Thyroid gland (tissue), 4 donors: ENCODE data around the gene KIF17. TPM values are rescaled to one million over a fixed set of nuclear protein-coding genes. Genes with fewer than 3 reads are reported as not detected.

ENCODE experiments used
- DNase-seq, 2 donors: peaks; one replicate each; pipeline ENCODE4 v3.0.0-alpha.2; 2019
- H3K27ac ChIP-seq, 3 donors: fragments of 200-600 bp; sonication (generic); 1 replicate in 2 of 3; 2 replicates in 1 of 3; pipeline ENCODE4 v1.5.1; 2016 to 2019; ENCODE audit warnings: mild to moderate bottlenecking in 1 of 3, moderate library complexity in 1 of 3
- H3K27me3 ChIP-seq: fragments of 200-600 bp; sonication (generic); one replicate; pipeline ENCODE4 v1.5.1; 2019
- H3K36me3 ChIP-seq, 2 donors: fragments of 200-600 bp; sonication (generic); one replicate each; pipeline ENCODE4 v1.5.1; 2016 to 2019
- H3K4me1 ChIP-seq, 2 donors: fragments of 200-600 bp; sonication (generic); one replicate each; pipeline ENCODE4 v1.5.1; 2017 to 2019
- H3K4me3 ChIP-seq, 3 donors: fragments of 200-600 bp; sonication (generic); replicated peaks in 1 of 3; 1 replicate in 2 of 3; 2 replicates in 1 of 3; pipeline ENCODE4 v1.5.1; 2016; ENCODE audit warnings: mild to moderate bottlenecking in 1 of 3
- H3K9me3 ChIP-seq: fragments of 200-600 bp; sonication (generic); one replicate; pipeline ENCODE4 v1.5.1; 2017
- POLR2A ChIP-seq, 2 donors: fragments of 450-650 bp; IDR thresholded peaks; one replicate each; pipeline ENCODE4 v1.6.1; 2017; ENCODE audit warnings: antibody characterized with exemption in 2 of 2, mild to moderate bottlenecking in 2 of 2, moderate library complexity in 1 of 2
- WGBS, 2 donors: methylation state at CpG; one replicate each; pipeline ENCODE4 v1.1.5; 2017; 5-methylcytosine and 5-hydroxymethylcytosine counted together
- intact Hi-C: fragments of 100-400 bp; cut with DNase I; formaldehyde crosslinking; loops from one replicate; pipeline ENCODE4 v1.15.1; 2023
- total RNA-seq, 4 donors: library from RNA; depleted of rRNA; stranded (reverse); fragments of >200 nt; gene quantifications; one replicate each; pipeline ENCODE4 v1.2.3, GENCODE V29; 2016
- TF ChIP-seq, protein P1 (sequence below), 6 experiments: fragments of 200-600 bp in 3 of 6; fragments of 450-650 bp in 3 of 6; sonication (generic) in 3 of 6; IDR thresholded peaks; one replicate each; pipeline ENCODE4 v1.5.1; 2016 to 2019; ENCODE audit warnings: antibody characterized with exemption in 6 of 6, mild to moderate bottlenecking in 2 of 6, inconsistent platforms in 1 of 6, moderate library complexity in 1 of 6

Gene KIF17
- total RNA-seq, 4 donors from 2014 or later = 7.5 to 11.5 (median 8.6) TPM

DNA sequence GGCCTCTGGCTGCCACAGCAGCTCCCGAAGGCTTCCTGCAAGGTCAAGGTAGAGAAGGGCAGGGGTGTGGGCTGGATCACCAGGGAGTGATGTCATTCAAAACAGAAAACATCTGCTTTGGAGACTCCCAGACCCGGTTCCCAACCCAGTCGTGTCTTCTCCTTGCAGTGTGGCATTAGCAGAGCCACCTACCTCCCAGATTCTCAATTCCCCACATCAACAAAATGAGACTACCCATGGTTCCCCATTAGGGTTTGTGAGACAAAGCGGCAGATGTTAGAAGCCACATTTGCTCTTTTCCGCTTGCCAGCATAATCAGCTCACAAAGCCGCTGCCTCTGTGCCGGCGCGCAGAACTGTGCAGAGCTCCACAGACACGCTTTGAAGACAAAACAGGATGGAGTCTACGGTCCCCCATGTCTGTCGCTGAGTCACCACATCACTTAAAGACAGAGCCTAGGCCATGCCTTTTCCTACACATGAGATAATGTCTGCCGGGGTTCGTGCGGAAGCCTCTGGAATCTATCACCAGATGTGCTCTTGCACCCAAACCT is 12.5 kb downstream of the KIF17 start:
- no peaks in the 10 kb centered on the region for H3K9me3 ChIP-seq
- H3K4me1 ChIP-seq = no peaks in the 10 kb centered on the region
- WGBS, 2 donors = 89 to 90% methylated on average over 14 to 15 of the region's 15 CpGs
- H3K27ac ChIP-seq = no peak overlapping the region
- intact Hi-C loops = no loop called here
- no peak for DNase-seq
- TF ChIP-seq, protein P1, sequence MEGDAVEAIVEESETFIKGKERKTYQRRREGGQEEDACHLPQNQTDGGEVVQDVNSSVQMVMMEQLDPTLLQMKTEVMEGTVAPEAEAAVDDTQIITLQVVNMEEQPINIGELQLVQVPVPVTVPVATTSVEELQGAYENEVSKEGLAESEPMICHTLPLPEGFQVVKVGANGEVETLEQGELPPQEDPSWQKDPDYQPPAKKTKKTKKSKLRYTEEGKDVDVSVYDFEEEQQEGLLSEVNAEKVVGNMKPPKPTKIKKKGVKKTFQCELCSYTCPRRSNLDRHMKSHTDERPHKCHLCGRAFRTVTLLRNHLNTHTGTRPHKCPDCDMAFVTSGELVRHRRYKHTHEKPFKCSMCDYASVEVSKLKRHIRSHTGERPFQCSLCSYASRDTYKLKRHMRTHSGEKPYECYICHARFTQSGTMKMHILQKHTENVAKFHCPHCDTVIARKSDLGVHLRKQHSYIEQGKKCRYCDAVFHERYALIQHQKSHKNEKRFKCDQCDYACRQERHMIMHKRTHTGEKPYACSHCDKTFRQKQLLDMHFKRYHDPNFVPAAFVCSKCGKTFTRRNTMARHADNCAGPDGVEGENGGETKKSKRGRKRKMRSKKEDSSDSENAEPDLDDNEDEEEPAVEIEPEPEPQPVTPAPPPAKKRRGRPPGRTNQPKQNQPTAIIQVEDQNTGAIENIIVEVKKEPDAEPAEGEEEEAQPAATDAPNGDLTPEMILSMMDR (IDR thresholded peaks at IDR 0.05) = no peak
- no peak for TF ChIP-seq POLR2A (IDR thresholded peaks at IDR 0.05)
- no peaks in the 10 kb centered on the region for H3K36me3 ChIP-seq
- no peak overlapping the region for H3K4me3 ChIP-seq
- no peaks in the 10 kb centered on the region for H3K27me3 ChIP-seq

DNA sequence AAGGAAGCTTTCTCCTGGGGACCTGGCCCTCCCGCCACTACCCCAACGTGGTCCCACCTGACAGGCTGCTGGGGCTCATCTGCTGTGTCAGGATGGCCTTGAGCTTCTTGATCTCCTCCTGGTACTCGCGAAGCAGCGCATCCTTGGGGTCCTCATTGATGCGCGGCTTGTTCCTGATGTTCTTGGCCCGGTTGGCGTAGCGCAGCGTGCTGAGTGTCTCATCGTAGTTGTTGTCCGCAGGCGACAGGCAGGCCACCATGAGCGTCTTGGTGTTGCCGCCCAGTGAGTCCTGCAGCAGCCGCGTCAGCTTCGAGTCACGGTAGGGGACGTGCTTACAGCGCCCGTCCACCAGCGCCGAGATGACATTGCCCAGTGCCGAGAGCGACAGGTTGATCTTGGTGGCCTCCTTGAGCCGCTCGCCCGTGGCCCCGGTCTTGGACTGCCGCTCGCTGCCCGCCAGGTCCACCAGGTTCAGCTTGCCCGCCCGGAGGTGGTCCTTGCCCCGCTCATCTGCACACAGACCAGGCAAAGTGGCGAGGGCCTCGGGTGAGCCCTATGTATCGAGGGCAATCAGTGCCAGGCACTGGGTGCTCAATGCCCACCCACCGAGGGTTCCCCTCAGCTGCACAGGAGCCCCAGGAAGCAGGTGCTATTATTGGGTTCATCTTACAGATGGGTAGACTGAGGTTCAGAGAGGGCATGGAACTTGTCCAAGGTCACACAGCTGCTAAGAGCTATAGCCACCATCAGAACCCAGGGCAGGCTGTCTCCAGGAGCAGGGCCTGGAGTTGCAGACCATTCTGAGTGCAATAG is 13.2 kb downstream of the KIF17 start:
- 96 to 99% methylated on average over 11 to 19 of the region's 41 CpGs for WGBS, 2 donors

DNA sequence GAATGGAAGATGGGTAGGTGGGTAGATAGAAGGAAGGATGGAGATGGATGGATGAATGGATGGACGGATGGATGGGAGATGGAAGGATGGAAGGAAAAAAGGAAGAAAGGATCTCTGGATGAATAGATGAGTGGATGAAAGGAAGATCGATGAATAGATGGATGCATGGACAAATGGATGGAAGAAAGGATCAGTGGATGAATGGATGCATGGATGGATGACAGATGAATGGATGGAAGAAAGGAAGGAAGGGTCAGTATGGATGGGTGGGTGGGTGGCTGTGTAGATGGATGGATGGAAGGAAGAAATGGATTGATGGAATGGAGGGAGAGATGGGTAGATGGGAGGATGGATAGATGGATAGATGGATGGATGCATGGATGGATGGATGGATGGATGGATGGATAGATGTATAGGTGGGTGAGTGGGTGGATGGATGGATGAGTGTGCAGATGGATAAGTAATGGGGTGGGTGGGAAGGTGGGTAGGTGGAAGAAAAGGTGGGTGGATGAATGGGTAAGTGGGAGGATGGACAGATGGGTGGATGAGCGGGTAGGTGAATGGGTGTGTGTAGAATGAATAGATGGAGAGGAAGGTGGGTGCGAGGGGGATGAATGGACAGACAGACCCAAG is 14.6 kb downstream of the KIF17 start:
- intact Hi-C loops = no loop called here
- Histone ChIP-seq H3K4me1 (no peaks in the 10 kb centered on the region), H3K27me3 (no peaks in the 10 kb centered on the region), H3K27ac (no peak overlapping the region), H3K4me3 (no peak overlapping the region), H3K9me3 (no peaks in the 10 kb centered on the region), H3K36me3 (no peaks in the 10 kb centered on the region)
- DNase-seq = no peak
- 81 to 88% methylated on average over 4 of the region's 4 CpGs for WGBS, 2 donors
- no peak for TF ChIP-seq POLR2A (IDR thresholded peaks at IDR 0.05)
- TF ChIP-seq, protein P1 (IDR thresholded peaks at IDR 0.05) = no peak

More for the DNA sequence above, 13.2 kb downstream of the KIF17 start:
- Histone ChIP-seq H3K4me3 (no peak overlapping the region), H3K9me3 (no peaks in the 10 kb centered on the region), H3K4me1 (no peaks in the 10 kb centered on the region), H3K27me3 (no peaks in the 10 kb centered on the region), H3K36me3 (no peaks in the 10 kb centered on the region), H3K27ac (no peak overlapping the region)
- no peak for DNase-seq
- intact Hi-C loops = no loop called here
- TF ChIP-seq, protein P1 (IDR thresholded peaks at IDR 0.05) = no peak
- TF ChIP-seq POLR2A (IDR thresholded peaks at IDR 0.05) = no peak

DNA sequence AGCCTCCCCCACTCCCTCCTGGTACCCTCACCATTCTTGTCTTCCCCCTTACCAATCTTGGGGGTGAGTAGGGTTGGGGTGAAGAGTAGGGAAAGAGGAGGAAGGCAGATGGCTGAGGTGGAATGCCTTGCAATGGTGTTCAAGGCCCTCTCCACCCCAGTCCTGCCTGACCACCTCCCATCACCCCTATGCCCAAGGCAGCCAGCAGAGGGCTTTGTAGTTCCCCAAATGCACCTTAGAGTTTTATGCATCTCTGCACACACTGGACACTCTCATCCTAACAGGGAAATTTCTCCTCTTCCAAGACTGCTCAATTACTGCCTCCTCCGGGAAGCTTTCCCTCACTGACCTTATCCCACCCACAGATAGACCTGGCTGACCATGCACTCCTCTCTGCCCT is 15.4 kb downstream of the KIF17 start:
- intact Hi-C loops = no loop called here
- no peak for TF ChIP-seq POLR2A (IDR thresholded peaks at IDR 0.05)
- TF ChIP-seq, protein P1 (IDR thresholded peaks at IDR 0.05) = no peak
- Histone ChIP-seq H3K9me3 (no peaks in the 10 kb centered on the region), H3K4me3 (no peak overlapping the region), H3K4me1 (peaks cover 0 to 2% of the 10 kb centered on the region in 2 donors), H3K36me3 (no peaks in the 10 kb centered on the region), H3K27me3 (no peaks in the 10 kb centered on the region), H3K27ac (no peak overlapping the region)
- 86 to 94% methylated on average over 1 of the region's 1 CpG for WGBS, 2 donors
- no peak for DNase-seq

DNA sequence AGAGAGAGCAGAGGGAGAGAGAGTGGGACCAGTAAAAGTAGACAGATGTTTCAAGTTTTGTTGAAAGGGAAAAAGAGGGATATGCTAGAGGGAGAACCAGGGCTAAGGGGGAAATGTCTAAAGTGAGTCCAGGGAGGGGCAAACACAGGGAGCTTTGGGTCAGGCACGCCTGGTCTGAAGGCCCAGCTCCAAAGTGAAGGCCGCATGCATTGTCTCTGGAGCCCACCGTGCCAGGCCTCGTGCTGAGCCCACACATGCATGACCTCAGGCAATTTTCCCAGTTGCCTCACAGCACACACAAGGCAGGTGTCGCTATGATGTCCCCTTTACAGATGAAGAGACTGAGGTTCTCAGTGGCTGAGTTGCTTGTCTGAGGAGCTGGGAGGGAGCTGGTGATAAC is 16.0 kb downstream of the KIF17 start:
- 90 to 92% methylated on average over 5 of the region's 5 CpGs for WGBS, 2 donors
- intact Hi-C loops = no loop called here
- no peaks in the 10 kb centered on the region for H3K36me3 ChIP-seq

More for the DNA sequence above, 16.0 kb downstream of the KIF17 start:
- Histone ChIP-seq H3K9me3 (no peaks in the 10 kb centered on the region), H3K27ac (no peak overlapping the region), H3K27me3 (no peaks in the 10 kb centered on the region), H3K4me1 (peaks cover 0 to 7% of the 10 kb centered on the region in 2 donors), H3K4me3 (no peak overlapping the region)
- no peak for DNase-seq
- TF ChIP-seq POLR2A (IDR thresholded peaks at IDR 0.05) = no peak
- TF ChIP-seq, protein P1 (IDR thresholded peaks at IDR 0.05) = no peak
